Endothelial cell of umbilical vein (primary cell): Measurements from ENCODE around the gene ATP6V0D1. TPM values are rescaled to one million over a fixed set of nuclear protein-coding genes. Genes with fewer than 3 reads are reported as not detected.
"Not testable (repeated sequence)": the region's sequence is repeated elsewhere in the genome, so short reads cannot be mapped to it uniquely, and the experiment has no call there.

Source experiments
- BruUV-seq: library from RNA; stranded (reverse); fragments of 400-500 nt; replicated peaks from 2 replicates; lab custom pipeline; 2021; lab: Mats Ljungman, UMichigan
- CTCF ChIA-PET: fragments of 300-600, 350-600 bp; sonication (Branson Sonifier 250); formaldehyde crosslinking; loops from one replicate; lab custom pipeline; 2021; ENCODE audit warnings: antibody characterized with exemption, inconsistent platforms; lab: Charles Lee
- POLR2A ChIA-PET: fragments of 300-600, 350-600 bp; sonication (Branson Sonifier 250); formaldehyde crosslinking; loops from one replicate; lab custom pipeline; 2021; ENCODE audit warnings: antibody characterized with exemption, inconsistent platforms; lab: Charles Lee
- DNase-seq: peaks from one replicate; pipeline ENCODE4 v3.0.0-alpha.2; 2011; ENCODE audit warnings: low read depth, low spot score
- FAIRE-seq: peaks from 2 replicates; lab custom pipeline; 2011; peaks lifted over from hg19 to GRCh38; lab: Jason Lieb, UNC
- H2AFZ ChIP-seq: 2 replicates; pipeline ENCODE4 v1.6.0; 2012; ENCODE audit warnings: low read depth, low read length, control low read depth, inconsistent platforms
- H3K27ac ChIP-seq: 2 replicates; pipeline ENCODE4 v1.5.1; 2011; ENCODE audit warnings: low read depth, mild to moderate bottlenecking, control low read depth, low read length, moderate library complexity; ENCODE audit not compliant: insufficient read depth
- H3K27me3 ChIP-seq, 2 experiments: 2 replicates each; pipeline versions ENCODE4 v1.6.0 to v1.6.1; 2011; ENCODE audit warnings: low read length in 2 of 2, mixed read lengths in 1 of 2; ENCODE audit not compliant: control insufficient read depth in 2 of 2, insufficient read depth in 2 of 2
- H3K36me3 ChIP-seq, 2 experiments: 2 replicates in 1 of 2; 3 replicates in 1 of 2; pipeline ENCODE4 v1.5.1; 2011; ENCODE audit warnings: low read length in 2 of 2, mild to moderate bottlenecking in 1 of 2, moderate library complexity in 1 of 2; ENCODE audit not compliant: control insufficient read depth in 2 of 2, insufficient read depth in 2 of 2; ENCODE audit errors: extremely low read depth in 1 of 2
- H3K4me1 ChIP-seq: 3 replicates; pipeline ENCODE4 v1.5.1; 2011; ENCODE audit warnings: mild to moderate bottlenecking, low read length; ENCODE audit not compliant: control insufficient read depth, insufficient read depth; ENCODE audit errors: extremely low read depth
- H3K4me2 ChIP-seq: 2 replicates; pipeline ENCODE4 v1.6.1; 2011; ENCODE audit warnings: low read length, control low read depth, mixed read lengths; ENCODE audit not compliant: insufficient read depth
- H3K4me3 ChIP-seq, 3 experiments: fragments of 200-600 bp in 1 of 3; sonication (generic), shearing (Covaris generic) in 1 of 3; replicated peaks in 1 of 3; 2 replicates each; pipeline ENCODE4 v1.5.1; 2011 to 2016; ENCODE audit warnings: control low read depth in 3 of 3, low read length in 3 of 3, mild to moderate bottlenecking in 2 of 3, inconsistent platforms in 1 of 3, low read depth in 1 of 3, moderate library complexity in 1 of 3; ENCODE audit not compliant: insufficient read depth in 1 of 3
- H3K79me2 ChIP-seq: 2 replicates; pipeline ENCODE4 v1.6.0; 2012; ENCODE audit warnings: low read length, inconsistent platforms; ENCODE audit not compliant: control insufficient read depth, insufficient read depth
- H3K9ac ChIP-seq: replicated peaks from 2 replicates; pipeline ENCODE3; 2011; ENCODE audit warnings: low read length, control low read depth; ENCODE audit not compliant: insufficient read depth; ENCODE audit errors: extremely low read depth
- H3K9me1 ChIP-seq: replicated peaks from 3 replicates; pipeline ENCODE4 v1.6.0; 2011; ENCODE audit warnings: mild to moderate bottlenecking, low read length; ENCODE audit not compliant: control insufficient read depth, insufficient read depth; ENCODE audit errors: extremely low read depth
- H3K9me3 ChIP-seq: replicated peaks from 2 replicates; pipeline ENCODE4 v1.5.1; 2012; ENCODE audit warnings: low read length, inconsistent platforms; ENCODE audit not compliant: control insufficient read depth, insufficient read depth
- H4K20me1 ChIP-seq: replicated peaks from 2 replicates; pipeline ENCODE3; 2011; ENCODE audit warnings: mild to moderate bottlenecking, low read length; ENCODE audit not compliant: control insufficient read depth, insufficient read depth; ENCODE audit errors: extremely low read depth
- CTCF ChIP-seq, 2 donors: IDR thresholded peaks; 1 replicate in 1 of 2; 2 replicates in 1 of 2; pipeline ENCODE4 v1.5.1; 2011; ENCODE audit warnings: low read length in 2 of 2, mild to moderate bottlenecking in 2 of 2, moderate library complexity in 2 of 2, control low read depth in 1 of 2, inconsistent platforms in 1 of 2, low read depth in 1 of 2; ENCODE audit not compliant: insufficient read depth in 1 of 2; ENCODE audit errors: extremely low read depth in 1 of 2
- FOS ChIP-seq: IDR thresholded peaks from 2 replicates; pipeline ENCODE4 v1.6.1; 2011; ENCODE audit warnings: mild to moderate bottlenecking, low read length, moderate library complexity, borderline replicate concordance; ENCODE audit not compliant: insufficient read depth
- GATA2 ChIP-seq: IDR thresholded peaks from 2 replicates; pipeline ENCODE4 v1.7.0; 2011; ENCODE audit warnings: low read depth, mild to moderate bottlenecking, moderate library complexity, mixed read lengths, low read length; ENCODE audit not compliant: insufficient read length, insufficient read depth
- MAX ChIP-seq: IDR thresholded peaks from 2 replicates; pipeline ENCODE4 v1.6.1; 2011; ENCODE audit not compliant: insufficient read depth, insufficient read length
- MYC ChIP-seq: IDR thresholded peaks from one replicate; pipeline ENCODE4 v1.6.1; 2011; ENCODE audit warnings: mild to moderate bottlenecking, low read depth, low read length
- POLR2A ChIP-seq: IDR thresholded peaks from 2 replicates; pipeline ENCODE4 v1.6.1; 2012; ENCODE audit warnings: low read depth, mild to moderate bottlenecking, control low read depth, low read length
- dilution Hi-C: fragments of 300-500 bp; cut with MboI; formaldehyde crosslinking; loops from one replicate; pipeline ENCODE4 v1.15.0; 2019; ENCODE audit warnings: low sequenced_read_pairs; ENCODE audit not compliant: extremely low pct_ligation_motif_present
- intact Hi-C: fragments of 100-400 bp; cut with micrococcal nuclease; formaldehyde crosslinking; loops from one replicate; pipeline ENCODE4 v1.10.0; 2022
- polyA plus RNA-seq, 4 experiments: library from polyadenylated mRNA; depleted of rRNA in 3 of 4; stranded (reverse) in 3 of 4; unstranded in 1 of 4; fragments of >200 nt; gene quantifications; 2 replicates each; pipeline versions ENCODE4 v1.2.1 to v1.2.3, GENCODE V29; 2011 to 2012; ENCODE audit warnings: missing spikeins in 1 of 4
- total RNA-seq: library from RNA; stranded (reverse); gene quantifications from 2 replicates; pipeline ENCODE4 v1.2.3, GENCODE V29; 2021

The ATP6V0D1 gene
- total and polyA plus RNA-seq, 2 donors (not counting 3 experiments of a cell fraction or from before 2014, with no cell fraction given): 82.8 to 232 TPM

GRCh38 chr16:67514382-67514828 is 33.4 kb upstream of the ATP6V0D1 start:
- no peaks in the 10 kb centered on the region for H4K20me1 ChIP-seq
- no TSS peak for BruUV-seq
- no peaks in the 10 kb centered on the region for H3K9me1 ChIP-seq
- ChIA-PET POLR2A (no interaction called here), CTCF (interaction anchor here (0.6 to 10.0 kb wide), 19 partner anchors 9 to 559 kb away, joined by 3 to 247 read pairs (median 4); partner anchors contain the start of genes ACD, AGRP, ATP6V0D1 and CARMIL2)
- no peak overlapping the region for H3K27ac ChIP-seq
- no peak overlapping the region for H3K9ac ChIP-seq
- no peaks in the 10 kb centered on the region for H3K9me3 ChIP-seq
- no peak overlapping the region for H2AFZ ChIP-seq
- peaks cover 13% of the 10 kb centered on the region for H3K4me1 ChIP-seq
- H3K4me2 ChIP-seq: no peak overlapping the region
- dilution Hi-C loops: no loop called here
- intact Hi-C loops: loop anchor here (1.0 to 2.0 kb wide), 3 partner anchors 20 to 86 kb away; partner anchors contain the start of gene ATP6V0D1
- H3K4me3 ChIP-seq: no peak overlapping the region
- TF ChIP-seq CTCF (IDR thresholded peaks at IDR 0.05; ENCODE audit: extremely low read depth in 1 of 2, insufficient read depth in 1 of 2, low read depth in 1 of 2, low read length in 2 of 2) (peak; percentile 58 to 68), GATA2 (no peak), FOS (no peak), MAX (no peak), MYC (no peak), POLR2A (no peak)
- no peaks in the 10 kb centered on the region for H3K36me3 ChIP-seq
- peak; percentile 66 for DNase-seq
- no peaks in the 10 kb centered on the region for H3K79me2 ChIP-seq
- peak; percentile 84 for FAIRE-seq
- no peaks in the 10 kb centered on the region for H3K27me3 ChIP-seq

GRCh38 chr16:67513892-67514291 is 32.9 kb upstream of the ATP6V0D1 start:
- H3K27ac ChIP-seq, H3K4me3 ChIP-seq, H3K9ac ChIP-seq, H3K36me3 ChIP-seq, H3K9me1 ChIP-seq, H3K4me2 ChIP-seq, H3K9me3 ChIP-seq, H2AFZ ChIP-seq, H3K27me3 ChIP-seq, DNase-seq, dilution Hi-C loops, FAIRE-seq, H4K20me1 ChIP-seq, BruUV-seq, POLR2A ChIA-PET, H3K79me2 ChIP-seq: not testable (repeated sequence)
- CTCF ChIA-PET: interaction anchor here (0.6 to 10.0 kb wide), 19 partner anchors 8 to 558 kb away, joined by 3 to 247 read pairs (median 4); partner anchors contain the start of genes ACD, AGRP, ATP6V0D1 and CARMIL2
- intact Hi-C loops: loop anchor here (1.0 to 2.0 kb wide), 3 partner anchors 20 to 85 kb away; partner anchors contain the start of gene ATP6V0D1
- peaks cover 13% of the 10 kb centered on the region for H3K4me1 ChIP-seq
